Prostate gland (tissue), 2 donors: ENCODE measurements around the gene CPLANE1.

Source experiments
- CTCF ChIP-seq, 4 experiments: fragments of 200-600 bp in 2 of 4; fragments of 450-650 bp in 2 of 4; sonication (generic) in 2 of 4; IDR thresholded peaks; 1 replicate in 3 of 4; 2 replicates in 1 of 4; pipeline ENCODE4 v1.5.1; 2016 to 2019; ENCODE audit warnings: antibody characterized with exemption in 4 of 4, mild to moderate bottlenecking in 2 of 4, moderate library complexity in 2 of 4
- POLR2A ChIP-seq: fragments of 450-650 bp; IDR thresholded peaks from one replicate; pipeline ENCODE4 v1.6.1; 2016; ENCODE audit warnings: antibody characterized with exemption, mild to moderate bottlenecking
- POLR2AphosphoS5 ChIP-seq: sonication (generic); formaldehyde crosslinking; IDR thresholded peaks from one replicate; pipeline ENCODE4 v1.6.1; 2017; ENCODE audit warnings: antibody characterized with exemption

DNA sequence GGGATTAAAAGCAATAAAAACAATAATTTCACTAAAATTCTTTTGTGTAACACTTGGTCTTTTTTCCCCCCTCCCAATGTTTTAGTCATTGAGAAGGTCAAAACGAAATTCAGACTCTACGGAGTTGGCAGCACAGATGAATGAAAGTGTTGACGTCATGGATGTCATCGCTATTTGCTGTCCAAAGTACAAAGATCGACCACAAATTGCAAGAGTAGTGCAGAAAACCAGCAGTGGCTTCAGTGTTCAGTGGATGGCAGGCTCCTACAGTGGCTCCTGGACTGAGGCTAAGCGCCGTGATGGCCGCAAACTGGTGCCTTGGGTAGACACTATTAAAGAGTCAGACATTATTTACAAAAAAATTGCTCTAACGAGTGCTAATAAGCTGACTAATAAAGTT lies 184.7 kb downstream of the CPLANE1 start:
- TF ChIP-seq POLR2A: no peak
- TF ChIP-seq CTCF (IDR thresholded peaks at IDR 0.05): no peak
- no peak for TF ChIP-seq POLR2AphosphoS5
